ENCODE results near the gene ZNF709. TPM values are rescaled to one million over a fixed set of nuclear protein-coding genes. Genes with fewer than 3 reads are reported as not detected.

Gene ZNF709
- total and polyA plus RNA-seq, 2 of the 4 experiments (the other 2 are of a cell fraction), result 0.50 to 3.8 TPM

DNA sequence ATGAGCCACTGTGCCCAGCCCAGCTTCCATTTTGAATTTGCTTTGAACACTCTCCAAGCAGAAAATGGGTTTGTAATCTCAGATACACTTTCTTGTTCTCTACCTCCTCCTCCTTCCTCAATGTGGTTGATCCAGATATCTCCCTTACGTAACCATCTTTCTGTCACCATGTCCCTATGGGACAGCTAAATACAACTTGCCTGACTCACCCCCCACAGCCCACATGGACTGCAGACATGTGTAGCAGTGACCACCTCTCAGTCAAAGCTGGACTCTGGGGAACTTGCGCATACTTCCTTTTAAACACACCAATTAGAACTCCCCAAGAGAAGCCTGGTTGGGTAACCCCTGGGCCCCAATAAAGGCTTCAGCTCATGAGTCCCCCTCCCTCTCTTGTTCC, 72.7 kb downstream of the ZNF709 start:
- Histone ChIP-seq H3K4me3 (ENCODE audit: insufficient read depth, low read depth, low read length) (no peak overlapping the region), H4K5ac (ENCODE audit: low read depth, low read length) (no peak overlapping the region), H3K9me3 (ENCODE audit: control insufficient read depth, insufficient read depth, low read length) (peaks cover 10% of the 10 kb centered on the region), H3K56ac (ENCODE audit: extremely low read depth, insufficient read depth, low read length) (no peak overlapping the region), H3K9ac (ENCODE audit: low read depth, low read length) (no peak overlapping the region), H2BK5ac (ENCODE audit: low read depth, low read length, poor library complexity, severe bottlenecking) (no peak overlapping the region), H3K36me3 (ENCODE audit: control insufficient read depth, insufficient read depth, low read length) (no peaks in the 10 kb centered on the region), H3K23ac (ENCODE audit: low read depth, low read length) (no peak overlapping the region), H2BK20ac (ENCODE audit: low read depth, low read length) (no peak overlapping the region), H3K4ac (ENCODE audit: low read depth, low read length) (no peak overlapping the region), H2BK120ac (ENCODE audit: low read depth, low read length) (no peak overlapping the region), H2AK9ac (replicated peaks; ENCODE audit: low read depth, low read length, poor library complexity) (no peak overlapping the region), H4K91ac (ENCODE audit: insufficient read depth, low read depth, low read length) (no peak overlapping the region), H3K4me1 (ENCODE audit: control insufficient read depth, insufficient read depth, low read length) (no peaks in the 10 kb centered on the region), H3K27ac (ENCODE audit: insufficient read depth, low read length) (no peak overlapping the region), H3K79me1 (ENCODE audit: low read depth in 1 of 2, low read length in 2 of 2) (no peaks in the 10 kb centered on the region), H2AK5ac (ENCODE audit: low read depth, low read length) (no peak overlapping the region), H3K9me1 (ENCODE audit: insufficient read depth, low read length) (no peaks in the 10 kb centered on the region), H3K18ac (ENCODE audit: low read depth, low read length) (no peak overlapping the region), H4K8ac (ENCODE audit: low read depth in 2 of 2, low read length in 2 of 2) (no peak overlapping the region), H3K27me3 (ENCODE audit: control insufficient read depth, insufficient read depth, low read length) (no peaks in the 10 kb centered on the region), H3K14ac (replicated peaks; ENCODE audit: low read depth, low read length) (no peak overlapping the region), H2AFZ (replicated peaks; ENCODE audit: low read length, poor library complexity) (no peak overlapping the region), H4K20me1 (ENCODE audit: insufficient read depth, low read length) (no peaks in the 10 kb centered on the region), H2BK15ac (ENCODE audit: low read depth, low read length) (no peak overlapping the region), H3K4me2 (ENCODE audit: low read depth, low read length) (no peak overlapping the region)
- BruUV-seq (replicated peaks), result no TSS peak
- dilution Hi-C loops (cut with HindIII; ENCODE audit: low sequenced_read_pairs, unreplicated experiment) (no loop called here), in situ Hi-C loops (cut with MboI; ENCODE audit: low sequenced_read_pairs) (no loop called here), intact Hi-C loops (cut with micrococcal nuclease) (no loop called here)
- DNase-seq, result no peak
- WGBS, 2 experiments (ENCODE audit: extremely low coverage in 2 of 2, insufficient read length in 1 of 2), result 100% methylated on average over 1 of the region's 2 CpGs; no CpG with 5 or more reads in 1 of the 2 experiments
- TF ChIP-seq, protein P1, sequence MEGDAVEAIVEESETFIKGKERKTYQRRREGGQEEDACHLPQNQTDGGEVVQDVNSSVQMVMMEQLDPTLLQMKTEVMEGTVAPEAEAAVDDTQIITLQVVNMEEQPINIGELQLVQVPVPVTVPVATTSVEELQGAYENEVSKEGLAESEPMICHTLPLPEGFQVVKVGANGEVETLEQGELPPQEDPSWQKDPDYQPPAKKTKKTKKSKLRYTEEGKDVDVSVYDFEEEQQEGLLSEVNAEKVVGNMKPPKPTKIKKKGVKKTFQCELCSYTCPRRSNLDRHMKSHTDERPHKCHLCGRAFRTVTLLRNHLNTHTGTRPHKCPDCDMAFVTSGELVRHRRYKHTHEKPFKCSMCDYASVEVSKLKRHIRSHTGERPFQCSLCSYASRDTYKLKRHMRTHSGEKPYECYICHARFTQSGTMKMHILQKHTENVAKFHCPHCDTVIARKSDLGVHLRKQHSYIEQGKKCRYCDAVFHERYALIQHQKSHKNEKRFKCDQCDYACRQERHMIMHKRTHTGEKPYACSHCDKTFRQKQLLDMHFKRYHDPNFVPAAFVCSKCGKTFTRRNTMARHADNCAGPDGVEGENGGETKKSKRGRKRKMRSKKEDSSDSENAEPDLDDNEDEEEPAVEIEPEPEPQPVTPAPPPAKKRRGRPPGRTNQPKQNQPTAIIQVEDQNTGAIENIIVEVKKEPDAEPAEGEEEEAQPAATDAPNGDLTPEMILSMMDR (conservative IDR thresholded peaks at IDR 0.05; ENCODE audit: low read depth, low read length), result no peak
- TF ChIP-seq NFE2L2 (IDR thresholded peaks at IDR 0.05; ENCODE audit: low read depth, low read length), result no peak
- TF ChIP-seq RFX5 (IDR thresholded peaks at IDR 0.05; ENCODE audit: low read depth, low read length), result no peak
- no peak for TF ChIP-seq MAFK (IDR thresholded peaks at IDR 0.05; ENCODE audit: low read depth, low read length)
- TF ChIP-seq CHD1 (IDR thresholded peaks at IDR 0.05; ENCODE audit: low read depth, low read length), result no peak
- no peak for TF ChIP-seq USF2 (IDR thresholded peaks at IDR 0.05; ENCODE audit: low read depth, low read length)
- no peak for TF ChIP-seq SMC3 (IDR thresholded peaks at IDR 0.05; ENCODE audit: low read depth, low read length)
- TF ChIP-seq RCOR1 (IDR thresholded peaks at IDR 0.05; ENCODE audit: insufficient replicate concordance, low read length), result no peak
- TF ChIP-seq BHLHE40 (IDR thresholded peaks at IDR 0.05; ENCODE audit: low read depth, low read length), result no peak
- TF ChIP-seq MXI1 (IDR thresholded peaks at IDR 0.05; ENCODE audit: borderline replicate concordance, low read depth, low read length), result no peak
- ChIA-PET CTCF (no interaction called here), POLR2A (ENCODE audit: unreplicated experiment) (no interaction called here)
- ATAC-seq (ENCODE audit: low read depth), result no peak
